Peyer's patch (tissue), 4 donors: ENCODE data around the gene MTSS2.

ENCODE experiments used
- POLR2A ChIP-seq, 2 donors: fragments of 450-650 bp; IDR thresholded peaks; one replicate each; pipeline ENCODE4 v1.5.1; 2017; ENCODE audit warnings: antibody characterized with exemption in 2 of 2, mild to moderate bottlenecking in 2 of 2, moderate library complexity in 2 of 2
- TF ChIP-seq, protein P1 (sequence below), 6 experiments: fragments of 450-650 bp in 4 of 6; fragments of 200-600 bp in 2 of 6; sonication (generic) in 1 of 6; IDR thresholded peaks; one replicate each; pipeline ENCODE4 v1.5.1; 2017 to 2019; ENCODE audit warnings: antibody characterized with exemption in 6 of 6, mild to moderate bottlenecking in 3 of 6, moderate library complexity in 1 of 6

DNA sequence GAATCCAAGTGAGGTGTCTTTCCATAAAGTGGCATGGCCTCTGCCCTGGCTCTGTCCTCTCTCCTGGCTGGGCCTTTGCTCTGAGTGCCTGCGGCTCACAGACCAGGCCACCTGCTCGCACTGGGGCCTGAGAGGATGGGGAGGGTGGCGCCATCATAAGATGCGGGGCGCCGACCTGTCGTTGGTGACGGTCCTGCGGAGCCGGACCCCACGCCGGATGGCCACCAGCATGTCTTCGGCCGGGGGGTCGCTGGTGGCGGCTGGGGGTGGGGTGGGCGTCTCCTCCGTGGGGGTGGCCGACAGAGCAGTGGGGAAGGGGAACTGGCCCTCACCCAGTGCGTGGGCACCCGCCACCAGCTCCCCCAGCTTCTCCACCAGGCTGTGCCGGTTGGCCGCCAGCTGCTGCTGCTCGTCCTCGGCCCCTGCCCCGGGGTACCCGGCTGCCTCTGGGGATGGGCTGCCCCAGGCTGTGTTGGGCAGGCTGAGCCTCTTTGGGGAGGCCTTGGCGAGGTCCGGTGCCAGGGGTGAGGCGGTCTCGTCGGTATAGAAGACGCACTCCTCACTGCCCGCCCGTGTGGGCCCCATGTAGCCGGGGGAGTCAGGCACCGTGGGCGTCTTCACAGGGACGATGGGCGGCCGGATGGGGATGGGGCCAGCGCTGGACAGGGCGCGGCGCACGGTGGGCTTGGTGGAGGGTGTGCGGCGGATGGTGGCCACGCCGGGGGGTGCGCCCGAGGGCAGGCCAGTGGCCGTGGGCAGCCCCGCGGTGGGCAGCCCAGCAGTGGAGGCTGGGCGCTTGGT, 22.1 kb downstream of the MTSS2 start:
- TF ChIP-seq, protein P1, sequence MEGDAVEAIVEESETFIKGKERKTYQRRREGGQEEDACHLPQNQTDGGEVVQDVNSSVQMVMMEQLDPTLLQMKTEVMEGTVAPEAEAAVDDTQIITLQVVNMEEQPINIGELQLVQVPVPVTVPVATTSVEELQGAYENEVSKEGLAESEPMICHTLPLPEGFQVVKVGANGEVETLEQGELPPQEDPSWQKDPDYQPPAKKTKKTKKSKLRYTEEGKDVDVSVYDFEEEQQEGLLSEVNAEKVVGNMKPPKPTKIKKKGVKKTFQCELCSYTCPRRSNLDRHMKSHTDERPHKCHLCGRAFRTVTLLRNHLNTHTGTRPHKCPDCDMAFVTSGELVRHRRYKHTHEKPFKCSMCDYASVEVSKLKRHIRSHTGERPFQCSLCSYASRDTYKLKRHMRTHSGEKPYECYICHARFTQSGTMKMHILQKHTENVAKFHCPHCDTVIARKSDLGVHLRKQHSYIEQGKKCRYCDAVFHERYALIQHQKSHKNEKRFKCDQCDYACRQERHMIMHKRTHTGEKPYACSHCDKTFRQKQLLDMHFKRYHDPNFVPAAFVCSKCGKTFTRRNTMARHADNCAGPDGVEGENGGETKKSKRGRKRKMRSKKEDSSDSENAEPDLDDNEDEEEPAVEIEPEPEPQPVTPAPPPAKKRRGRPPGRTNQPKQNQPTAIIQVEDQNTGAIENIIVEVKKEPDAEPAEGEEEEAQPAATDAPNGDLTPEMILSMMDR (IDR thresholded peaks at IDR 0.05): no peak
- TF ChIP-seq POLR2A (IDR thresholded peaks at IDR 0.05): no peak
